Putamen (tissue), 1 donor: ENCODE measurements around the gene BCL2L15.
A peak's percentile ranks its signal among the peaks of the same experiment; 100 is the strongest.
"Not testable (repeated sequence)": the region's sequence is repeated elsewhere in the genome, so short reads cannot be mapped to it uniquely, and the experiment has no call there.

Experiments
- DNase-seq: peaks from one replicate; pipeline ENCODE4 v3.0.0-alpha.2; 2016; ENCODE audit warnings: low spot score

BCL2L15 gene

GRCh38 chr1:113870778-113871177, 16.6 kb downstream of the BCL2L15 start:
- DNase-seq = no peak

GRCh38 chr1:113868387-113869083, 18.8 kb downstream of the BCL2L15 start:
- DNase-seq = no peak

GRCh38 chr1:113861641-113862040, 25.7 kb downstream of the BCL2L15 start:
- DNase-seq = no peak

GRCh38 chr1:113860891-113861290, 26.5 kb downstream of the BCL2L15 start:
- no peak for DNase-seq

- no peak for DNase-seq
Observed at GRCh38 chr1:113859478-113860175, 27.8 kb downstream of the BCL2L15 start.

- DNase-seq = no peak
Observed at GRCh38 chr1:113858982-113859381, 28.4 kb downstream of the BCL2L15 start.

GRCh38 chr1:113858418-113858817, 29.0 kb downstream of the BCL2L15 start:
- DNase-seq = no peak

- no peak for DNase-seq
Observed at GRCh38 chr1:113857776-113858175, 29.6 kb downstream of the BCL2L15 start.

- DNase-seq = no peak
Observed at GRCh38 chr1:113856401-113856790, 31.0 kb downstream of the BCL2L15 start.

- DNase-seq = no peak
Observed at GRCh38 chr1:113855630-113856400, 31.6 kb downstream of the BCL2L15 start.

GRCh38 chr1:113854234-113854633, 33.1 kb downstream of the BCL2L15 start:
- DNase-seq = no peak

GRCh38 chr1:113852694-113853093, 34.7 kb downstream of the BCL2L15 start:
- not testable (repeated sequence) for DNase-seq

GRCh38 chr1:113850127-113850796, 37.1 kb downstream of the BCL2L15 start:
- peak; percentile 57 for DNase-seq

- no peak for DNase-seq
Observed at GRCh38 chr1:113849072-113849471, 38.3 kb downstream of the BCL2L15 start.

GRCh38 chr1:113846391-113847035, 40.9 kb downstream of the BCL2L15 start:
- DNase-seq = no peak

GRCh38 chr1:113836534-113836933, 50.8 kb downstream of the BCL2L15 start:
- no peak for DNase-seq

GRCh38 chr1:113835686-113836290, 51.6 kb downstream of the BCL2L15 start:
- peak; percentile 33 for DNase-seq

- DNase-seq = no peak
Observed at GRCh38 chr1:113834716-113835115, 52.7 kb downstream of the BCL2L15 start.
